Measurements from ENCODE around the gene COTL1. TPM values are rescaled to one million over a fixed set of nuclear protein-coding genes. Genes with fewer than 3 reads are reported as not detected.

The COTL1 gene
- total and polyA plus RNA-seq, 2 of the 13 experiments (the other 11 are each of a cell fraction or from before 2014, with no cell fraction given): 8.7 to 16.9 TPM

- TF ChIP-seq ZBTB26 (CRISPR knock-in tag; IDR thresholded peaks at IDR 0.05; ENCODE audit: borderline replicate concordance) (peak; percentile 64; the same call in 1 of the 2 replicates), ZNF839 (CRISPR knock-in tag; IDR thresholded peaks at IDR 0.05; ENCODE audit: borderline replicate concordance) (0 out of 2 replicates have a peak, but pooled peaks have one; percentile 42), JARID2 (CRISPR knock-in tag; IDR thresholded peaks at IDR 0.05; ENCODE audit: insufficient replicate concordance) (peak; percentile 41), ZNF788 (CRISPR knock-in tag; IDR thresholded peaks at IDR 0.05; ENCODE audit: borderline replicate concordance) (no peak), SNAPC2 (CRISPR knock-in tag; IDR thresholded peaks at IDR 0.05) (no peak), FOXO4 (CRISPR knock-in tag; conservative IDR thresholded peaks at IDR 0.05) (no peak), ZNF232 (CRISPR knock-in tag; IDR thresholded peaks at IDR 0.05; ENCODE audit: borderline replicate concordance) (peak; percentile 87), ETV6 (CRISPR knock-in tag; conservative IDR thresholded peaks at IDR 0.05) (peak; percentile 79; the same call in 1 of the 2 replicates), NCOA1 (CRISPR knock-in tag; IDR thresholded peaks at IDR 0.05) (no peak), PITX1 (CRISPR knock-in tag; IDR thresholded peaks at IDR 0.05) (peak; percentile 34; the same call in 1 of the 2 replicates), ZNF709 (CRISPR knock-in tag; IDR thresholded peaks at IDR 0.05) (no peak), POGK (CRISPR knock-in tag; conservative IDR thresholded peaks at IDR 0.05) (peak; percentile 96), ZNF331 (CRISPR knock-in tag; IDR thresholded peaks at IDR 0.05) (peak; percentile 60), NR2F2 (IDR thresholded peaks at IDR 0.05; ENCODE audit: borderline replicate concordance, low read depth) (no peak), SRSF9 (IDR thresholded peaks at IDR 0.05; ENCODE audit: borderline replicate concordance, insufficient read depth, low read depth, low read length, poor library complexity, severe bottlenecking) (no peak), SP2 (CRISPR knock-in tag; IDR thresholded peaks at IDR 0.05) (0 out of 2 replicates have a peak, but pooled peaks have one; percentile 16), ZSCAN12 (CRISPR knock-in tag; IDR thresholded peaks at IDR 0.05) (no peak), YEATS4 (CRISPR knock-in tag; IDR thresholded peaks at IDR 0.05; ENCODE audit: borderline replicate concordance) (peak; percentile 54), ZFY (CRISPR knock-in tag; IDR thresholded peaks at IDR 0.05) (peak; percentile 73), HOMEZ (CRISPR knock-in tag; IDR thresholded peaks at IDR 0.05; ENCODE audit: low read depth) (no peak), FOXP1 (IDR thresholded peaks at IDR 0.05) (no peak), FOXP1 (CRISPR knock-in tag; IDR thresholded peaks at IDR 0.05) (no peak), TMF1 (CRISPR knock-in tag; IDR thresholded peaks at IDR 0.05; ENCODE audit: low read depth) (peak; percentile 81; the same call in 1 of the 2 replicates)
Observed at GRCh38 chr16:84647828-84648594, 30.1 kb upstream of the COTL1 start, which contains the start of gene KLHL36 (continued).
